HG03045 (cell line): ENCODE data around the gene RSPH6A.

Experiments
- ATAC-seq: cut with Tn5 transposase; IDR thresholded peaks from one replicate; pipeline ENCODE4 v1.9.1; 2021; ENCODE audit warnings: mild to moderate bottlenecking, moderate library complexity; ENCODE audit not compliant: unreplicated experiment

Gene RSPH6A

DNA sequence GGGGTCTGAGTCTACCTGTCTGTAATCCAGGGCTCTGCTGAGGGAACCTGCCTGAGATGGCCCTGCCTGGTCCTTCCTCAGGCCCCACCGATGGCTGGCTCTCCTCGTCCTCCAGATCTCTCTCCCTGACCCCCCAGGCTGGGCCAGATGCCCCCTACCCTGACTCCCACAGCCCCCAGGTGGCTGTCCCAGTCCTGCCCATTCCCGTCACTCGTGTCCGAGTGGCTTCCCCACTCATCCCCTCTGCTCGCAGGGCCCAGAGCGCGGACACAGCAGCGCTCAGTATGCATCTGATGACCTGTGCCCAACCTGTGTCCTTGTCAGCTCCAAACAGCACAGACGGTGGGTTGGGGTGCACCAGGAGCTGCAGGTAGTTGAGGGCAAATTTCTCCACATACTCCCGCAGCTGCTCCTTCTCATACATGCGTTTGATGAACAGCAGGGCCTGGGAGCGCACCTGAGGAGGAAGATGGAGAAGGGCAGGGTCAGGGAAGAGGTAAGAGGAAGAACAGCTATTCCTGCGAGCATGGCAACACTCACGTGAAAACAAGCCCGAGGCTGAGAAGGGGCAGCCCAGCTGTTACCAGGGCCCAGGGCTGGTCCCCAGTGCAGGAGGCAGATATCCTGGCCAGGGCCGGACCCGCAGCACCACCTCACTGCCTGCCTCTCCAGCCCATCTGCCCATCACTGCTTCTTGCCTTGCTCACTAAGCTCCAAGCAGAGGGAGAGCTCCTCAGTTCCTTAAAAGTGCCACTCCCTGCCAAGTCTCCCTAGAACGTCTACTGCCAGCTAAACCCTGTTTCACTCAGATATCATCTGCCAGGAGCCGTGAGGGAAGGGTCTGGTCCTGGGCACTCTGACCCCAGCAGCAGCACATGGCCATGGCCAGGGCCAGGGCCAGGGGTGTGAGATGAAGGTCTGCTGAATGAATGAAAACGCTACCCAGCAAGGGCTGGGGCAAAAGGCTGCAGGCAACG, 11.1 kb upstream of the RSPH6A start:
- no peak for ATAC-seq

GRCh38 chr19:45825263-45825605, 10.1 kb upstream of the RSPH6A start:
- no peak for ATAC-seq

GRCh38 chr19:45824531-45825262, 9.6 kb upstream of the RSPH6A start:
- ATAC-seq, result no peak

DNA sequence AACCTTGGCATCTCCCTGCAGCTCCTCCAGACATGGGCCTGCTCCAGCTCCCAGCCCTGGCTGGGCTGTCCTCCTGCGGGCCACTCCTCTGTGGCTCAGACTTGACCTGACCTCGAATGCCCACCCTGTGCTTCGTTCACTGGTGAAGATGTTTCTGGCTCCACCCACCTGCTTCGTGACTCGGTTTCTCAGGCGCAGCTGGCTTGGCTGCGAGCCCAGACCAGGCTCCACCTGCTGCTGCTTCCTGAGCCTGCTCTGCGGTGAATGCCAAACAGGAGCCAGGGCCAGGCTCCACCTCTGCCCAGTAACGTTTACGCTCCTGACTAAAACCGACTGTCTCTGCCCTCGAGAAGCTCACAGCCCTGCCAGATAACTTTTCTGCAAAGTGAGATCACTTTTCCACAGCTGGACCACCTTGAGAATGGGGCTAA, 8.9 kb upstream of the RSPH6A start:
- ATAC-seq, result no peak

- no peak for ATAC-seq
Measured at GRCh38 chr19:45823182-45823581, 8.1 kb upstream of the RSPH6A start.

GRCh38 chr19:45822716-45823115, 7.6 kb upstream of the RSPH6A start:
- no peak for ATAC-seq

DNA sequence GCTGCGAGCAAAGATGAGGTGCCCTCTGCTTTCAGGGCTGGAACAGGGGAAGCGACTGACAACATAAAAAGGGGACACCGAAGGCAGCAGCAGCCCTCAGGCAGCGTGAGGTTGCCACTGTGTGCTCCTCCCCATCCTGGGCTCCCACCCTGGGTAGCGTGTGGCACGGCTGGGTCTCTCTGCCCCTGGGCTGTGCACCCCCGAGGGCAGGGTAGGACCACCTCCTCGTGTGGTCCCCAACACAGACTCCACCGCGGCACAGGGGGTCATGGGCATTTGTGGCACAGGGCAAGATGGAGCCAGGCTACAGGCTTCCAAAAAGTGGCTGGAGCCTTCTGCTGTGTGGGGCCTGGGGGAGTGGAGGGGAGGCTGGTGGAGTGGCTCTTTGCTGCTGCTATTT, 6.5 kb upstream of the RSPH6A start:
- no peak for ATAC-seq

DNA sequence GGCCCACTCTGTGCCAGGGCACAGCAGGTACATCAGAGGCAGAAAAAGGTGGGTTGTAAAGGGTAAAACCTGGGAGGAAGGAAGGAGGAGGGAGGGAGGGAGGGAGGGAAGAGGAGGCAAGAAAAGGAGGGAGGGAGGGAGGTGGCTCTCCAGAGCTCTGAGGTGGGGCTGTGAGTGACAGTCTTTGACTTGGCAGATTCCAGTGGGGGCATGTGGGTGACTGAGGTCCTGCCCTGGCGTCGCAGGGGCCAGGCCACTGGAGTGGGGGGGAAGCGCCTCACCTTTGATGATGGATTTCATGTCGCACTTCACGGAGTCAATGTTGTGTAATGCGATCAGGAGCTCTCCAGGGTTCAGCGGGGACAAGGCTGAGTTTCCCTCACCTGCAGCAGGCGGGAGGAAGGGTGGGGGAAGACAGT, 6.0 kb upstream of the RSPH6A start:
- ATAC-seq, result no peak

DNA sequence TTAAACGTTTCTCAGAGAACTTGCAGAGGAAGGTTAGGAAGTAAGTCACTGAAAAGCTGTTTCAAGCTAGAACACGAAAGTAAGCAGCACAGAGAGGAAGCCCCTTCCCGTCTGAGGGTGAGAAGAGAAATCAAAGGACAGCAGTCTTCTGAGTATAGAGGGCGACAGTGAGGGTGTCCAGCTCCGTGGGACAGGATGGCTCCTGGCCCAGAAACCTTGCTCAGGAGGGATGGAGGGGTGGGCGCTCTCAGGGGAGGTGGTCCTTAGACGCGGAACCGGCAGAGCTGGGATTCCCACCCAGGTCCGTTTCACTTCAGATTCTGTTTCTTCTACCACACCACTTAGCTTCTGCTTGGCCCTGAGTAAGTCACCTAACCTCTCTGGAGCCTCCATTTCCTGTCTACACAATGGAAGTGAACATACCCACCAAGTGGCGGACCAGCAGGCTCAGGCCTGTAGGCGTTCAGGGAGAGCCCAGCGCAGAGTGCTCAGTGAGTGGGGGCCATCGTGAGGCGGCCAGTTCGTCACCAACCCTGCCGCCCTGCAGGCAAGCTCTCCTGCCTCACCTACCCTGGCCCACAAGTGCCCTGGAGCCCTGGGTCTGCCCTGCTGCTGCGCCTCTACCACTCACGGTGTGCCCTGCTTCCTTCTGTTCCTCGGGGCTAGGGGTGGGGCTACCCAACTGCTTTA, 5.5 kb upstream of the RSPH6A start:
- no peak for ATAC-seq

- ATAC-seq, result no peak
Measured at GRCh38 chr19:45819769-45820168, 4.7 kb upstream of the RSPH6A start.

DNA sequence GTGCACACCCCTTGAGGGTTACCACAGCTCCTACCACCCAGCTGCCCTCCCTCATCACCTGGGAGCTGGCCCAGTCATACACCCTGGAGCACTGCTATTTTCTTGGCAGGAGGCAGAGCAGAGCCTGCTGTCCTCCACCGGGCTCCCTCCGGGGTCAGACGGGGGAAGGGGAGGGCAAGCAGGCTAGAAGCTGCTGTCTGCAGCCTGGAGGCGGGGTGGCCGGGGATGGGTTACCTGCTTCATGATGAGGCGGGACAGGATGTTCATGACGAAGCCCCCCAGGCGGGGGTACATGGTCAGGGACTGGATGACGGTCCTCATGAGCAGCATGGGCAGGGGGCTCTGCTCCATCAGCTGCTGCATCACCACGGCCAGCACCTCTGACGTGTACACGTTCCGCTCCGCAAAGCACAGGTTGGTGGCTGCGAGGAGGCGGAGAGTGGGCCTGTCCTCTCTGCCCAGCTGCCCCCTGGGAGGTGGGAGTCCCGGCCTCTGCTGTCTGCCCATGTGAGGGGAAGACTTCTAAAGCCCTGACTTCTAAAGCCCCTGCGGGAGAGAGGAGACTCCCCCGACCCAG, 2.7 kb upstream of the RSPH6A start:
- ATAC-seq, result no peak

- peak; percentile 69 for ATAC-seq
Measured at GRCh38 chr19:45817010-45817724, 2.1 kb upstream of the RSPH6A start.

DNA sequence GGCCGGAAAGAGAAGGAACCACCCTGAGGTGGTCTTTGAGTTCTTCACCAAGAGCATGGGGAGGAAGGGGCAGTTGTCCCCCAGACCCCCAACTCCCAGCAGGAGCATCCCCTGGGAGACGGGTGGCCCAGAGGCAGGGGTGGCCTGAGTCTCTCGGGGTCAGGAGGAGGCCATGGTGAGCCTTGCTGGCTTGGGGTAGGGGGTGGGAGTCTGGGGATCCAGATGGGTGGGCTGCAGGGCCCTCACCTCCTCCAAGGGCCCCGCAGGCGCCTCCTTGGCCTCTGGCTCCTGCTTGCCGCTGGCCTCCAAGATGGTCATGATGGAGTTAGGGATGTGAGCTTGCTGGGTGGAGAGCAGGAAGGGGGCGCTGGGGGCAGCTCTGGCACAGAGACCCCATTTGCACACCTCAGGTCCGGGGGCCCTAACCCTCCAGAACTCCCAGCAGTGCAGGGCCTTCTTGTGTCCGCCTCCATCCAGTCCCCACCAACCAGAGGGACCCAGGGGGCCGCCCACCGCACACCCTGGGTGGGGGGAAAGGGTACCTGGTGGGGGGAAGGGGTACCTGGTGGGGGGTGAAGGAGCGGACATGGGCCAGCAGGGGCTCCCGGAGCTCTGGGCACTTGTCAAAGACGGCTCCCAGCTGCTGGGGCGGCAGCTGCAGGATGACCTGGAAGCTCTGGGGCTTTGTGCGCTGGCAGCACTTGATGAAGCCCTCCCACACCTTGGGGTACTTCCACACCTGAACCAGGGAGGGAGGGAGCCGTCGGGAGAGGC, 1.3 kb upstream of the RSPH6A start:
- ATAC-seq, result no peak

- no peak for ATAC-seq
Measured at GRCh38 chr19:45815481-45816216, 541 bp upstream of the RSPH6A start.

- no peak for ATAC-seq
Measured at GRCh38 chr19:45814166-45814780, 835 bp downstream of the RSPH6A start.

DNA sequence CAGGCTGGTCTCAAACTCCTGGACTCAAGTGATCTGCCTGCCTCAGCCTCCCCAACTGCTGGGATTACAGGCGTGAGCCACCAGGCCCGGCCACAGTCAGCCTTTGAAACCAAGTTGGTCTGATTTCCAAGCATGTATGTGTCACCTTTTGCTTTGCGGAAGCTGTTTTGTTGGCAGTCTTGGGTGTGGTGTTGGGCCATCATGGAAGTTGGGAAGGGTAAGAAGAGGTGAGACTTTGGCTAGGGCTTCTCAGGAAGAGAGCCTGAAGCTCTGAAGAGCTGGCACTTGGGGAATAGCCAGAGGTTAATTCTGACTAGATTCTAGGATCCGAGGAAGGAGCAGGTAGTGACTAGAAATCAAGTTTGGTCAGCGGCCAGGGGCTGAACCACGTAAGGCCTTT, 2.8 kb downstream of the RSPH6A start:
- ATAC-seq, result no peak

GRCh38 chr19:45809643-45810159, 5.4 kb downstream of the RSPH6A start:
- ATAC-seq, result no peak

- no peak for ATAC-seq
Measured at GRCh38 chr19:45805719-45806118, 9.4 kb downstream of the RSPH6A start.

GRCh38 chr19:45804959-45805230, 10.2 kb downstream of the RSPH6A start:
- no peak for ATAC-seq
